SK-N-SH (cell line): ENCODE results near the gene RIN3. TPM values are rescaled to one million over a fixed set of nuclear protein-coding genes. Genes with fewer than 3 reads are reported as not detected.

Experiments
- CTCF ChIA-PET: fragments of 300-600, 350-600 bp; formaldehyde crosslinking; extraction: SDS; loops from one replicate; lab custom pipeline; 2021; lab: Yijun Ruan, JAX
- POLR2A ChIA-PET: fragments of 350-600 bp; sonication (Branson Sonifier 250); formaldehyde crosslinking; extraction: SDS; loops from one replicate; lab custom pipeline; 2020; ENCODE audit warnings: antibody characterized with exemption, inconsistent platforms; lab: Yijun Ruan, JAX
- DNase-seq: peaks from one replicate; pipeline ENCODE4 v3.0.0; 2012
- H2AFZ ChIP-seq: fragments of 200-600 bp; sonication (generic); 2 replicates; pipeline ENCODE4 v1.8.1; 2016; ENCODE audit warnings: antibody characterized with exemption, mild to moderate bottlenecking, low read depth
- H3F3A ChIP-seq: fragments of 200-600 bp; sonication (generic); replicated peaks from 2 replicates; pipeline ENCODE3; 2016; ENCODE audit warnings: antibody characterized with exemption, mild to moderate bottlenecking; ENCODE audit not compliant: insufficient read depth
- H3K27ac ChIP-seq, 2 experiments: fragments of 200-500 bp in 1 of 2; fragments of 200-600 bp in 1 of 2; sonication (Bioruptor generic) in 1 of 2; sonication (generic), shearing (Covaris generic) in 1 of 2; 2 replicates each; pipeline versions ENCODE4 v1.5.1 to v1.6.1; 2014 to 2016; ENCODE audit warnings: low read depth in 2 of 2, inconsistent platforms in 1 of 2, low read length in 1 of 2, mild to moderate bottlenecking in 1 of 2, mixed read lengths in 1 of 2
- H3K27me3 ChIP-seq: fragments of 200-600 bp; sonication (generic), shearing (Covaris generic); 2 replicates; pipeline ENCODE4 v1.6.1; 2016; ENCODE audit warnings: mixed run types; ENCODE audit not compliant: insufficient read depth
- H3K36me3 ChIP-seq, 2 experiments: fragments of 200-500 bp in 1 of 2; fragments of 200-600 bp in 1 of 2; sonication (Bioruptor generic) in 1 of 2; sonication (generic) in 1 of 2; replicated peaks in 1 of 2; 2 replicates each; pipeline versions ENCODE3 to v1.5.1; 2014 to 2016; ENCODE audit warnings: low read length in 1 of 2, mild to moderate bottlenecking in 1 of 2; ENCODE audit not compliant: insufficient read depth in 2 of 2, control insufficient read depth in 1 of 2
- H3K4me1 ChIP-seq, 2 experiments: fragments of 200-500 bp in 1 of 2; fragments of 200-600 bp in 1 of 2; sonication (Bioruptor generic) in 1 of 2; sonication (generic), shearing (Covaris generic) in 1 of 2; 2 replicates each; pipeline versions ENCODE4 v1.5.1 to v1.6.1; 2014 to 2016; ENCODE audit warnings: low read depth in 1 of 2, low read length in 1 of 2, mixed run types in 1 of 2; ENCODE audit not compliant: insufficient read depth in 2 of 2, control insufficient read depth in 1 of 2
- H3K4me2 ChIP-seq: fragments of 200-600 bp; sonication (generic), shearing (Covaris generic); 2 replicates; pipeline ENCODE4 v1.6.1; 2017; ENCODE audit warnings: mixed run types
- H3K4me3 ChIP-seq, 2 experiments: fragments of 200-500 bp in 1 of 2; fragments of 200-600 bp in 1 of 2; sonication (Bioruptor generic) in 1 of 2; sonication (generic), shearing (Covaris generic) in 1 of 2; 2 replicates each; pipeline versions ENCODE4 v1.5.1 to v1.8.1; 2014 to 2016; ENCODE audit warnings: low read depth in 2 of 2, inconsistent platforms in 1 of 2, low read length in 1 of 2, mild to moderate bottlenecking in 1 of 2, mixed read lengths in 1 of 2, moderate library complexity in 1 of 2
- H3K79me2 ChIP-seq: fragments of 200-600 bp; sonication (generic); 2 replicates; pipeline ENCODE4 v1.8.1; 2017; ENCODE audit warnings: mild to moderate bottlenecking; ENCODE audit not compliant: insufficient read depth
- H3K9ac ChIP-seq: fragments of 200-600 bp; sonication (generic); 2 replicates; pipeline ENCODE4 v1.6.1; 2017; ENCODE audit warnings: mixed run types
- H3K9me2 ChIP-seq: fragments of 200-600 bp; sonication (generic); 2 replicates; pipeline ENCODE4 v1.6.1; 2017; ENCODE audit warnings: mixed run types
- H3K9me3 ChIP-seq: fragments of 200-600 bp; sonication (generic); 2 replicates; pipeline ENCODE4 v1.6.1; 2017; ENCODE audit warnings: mixed run types, mild to moderate bottlenecking, moderate library complexity
- H4K20me1 ChIP-seq: fragments of 200-600 bp; sonication (generic); 2 replicates; pipeline ENCODE4 v1.6.1; 2017; ENCODE audit warnings: mild to moderate bottlenecking, mixed run types; ENCODE audit not compliant: insufficient read depth
- CHD2 ChIP-seq: fragments of 150-350 bp; IDR thresholded peaks from 2 replicates; pipeline ENCODE4 v1.6.1; 2018; ENCODE audit warnings: low read length; ENCODE audit not compliant: partially characterized antibody
- EZH2phosphoT487 ChIP-seq: fragments of 200-600 bp; sonication (generic); IDR thresholded peaks from 2 replicates; pipeline ENCODE4 v1.6.1; 2017; ENCODE audit warnings: low read depth, mixed run types, mild to moderate bottlenecking, antibody characterized with exemption, moderate library complexity, borderline replicate concordance
- FOSL2 ChIP-seq: IDR thresholded peaks from 2 replicates; pipeline ENCODE4 v1.4.0; 2012; ENCODE audit warnings: low read depth, mild to moderate bottlenecking, moderate library complexity, borderline replicate concordance
- FOXJ3 ChIP-seq: sonication (generic); formaldehyde crosslinking; IDR thresholded peaks from 2 replicates; pipeline ENCODE4 v1.5.1; 2020; ENCODE audit warnings: mild to moderate bottlenecking, missing genetic modification reagents
- FOXM1 ChIP-seq: IDR thresholded peaks from 2 replicates; pipeline ENCODE4 v1.4.0; 2012; ENCODE audit warnings: low read depth, mild to moderate bottlenecking
- GATA2 ChIP-seq: sonication (generic); formaldehyde crosslinking; IDR thresholded peaks from 2 replicates; pipeline ENCODE4 v1.5.0; 2020; ENCODE audit warnings: mild to moderate bottlenecking, missing genetic modification reagents
- IRF3 ChIP-seq: fragments of 150-350 bp; IDR thresholded peaks from 2 replicates; pipeline ENCODE4 v1.6.1; 2016; ENCODE audit warnings: mild to moderate bottlenecking, low read depth, low read length
- JUND ChIP-seq: IDR thresholded peaks from 2 replicates; pipeline ENCODE4 v1.4.0; 2012
- MEF2A ChIP-seq: IDR thresholded peaks from 2 replicates; pipeline ENCODE4 v1.4.0; 2012; ENCODE audit warnings: low read depth, borderline replicate concordance
- MXI1 ChIP-seq: IDR thresholded peaks from 2 replicates; pipeline ENCODE4 v1.6.1; 2012; ENCODE audit warnings: mild to moderate bottlenecking, low read depth, low read length, improper control_type of control experiment
- NFIC ChIP-seq: IDR thresholded peaks from 2 replicates; pipeline ENCODE4 v1.4.0; 2012; ENCODE audit warnings: borderline replicate concordance
- POLR2AphosphoS5 ChIP-seq: IDR thresholded peaks from 2 replicates; pipeline ENCODE4 v1.6.1; 2012; ENCODE audit warnings: low read depth, low read length
- RAD21 ChIP-seq: IDR thresholded peaks from 2 replicates; pipeline ENCODE4 v1.6.1; 2012; ENCODE audit warnings: mild to moderate bottlenecking, low read length
- RFX5 ChIP-seq: IDR thresholded peaks from 2 replicates; pipeline ENCODE4 v1.6.1; 2012; ENCODE audit warnings: mild to moderate bottlenecking, improper control_type of control experiment, low read length
- SIN3A ChIP-seq: IDR thresholded peaks from 2 replicates; pipeline ENCODE4 v1.6.1; 2012; ENCODE audit warnings: low read depth, mild to moderate bottlenecking, low read length, moderate library complexity, borderline replicate concordance
- TAF1 ChIP-seq: IDR thresholded peaks from 2 replicates; pipeline ENCODE4 v1.6.1; 2012; ENCODE audit warnings: low read depth, mild to moderate bottlenecking, low read length, moderate library complexity, borderline replicate concordance
- USF2 ChIP-seq: fragments of 150-350 bp; IDR thresholded peaks from 2 replicates; pipeline ENCODE4 v1.6.1; 2017; ENCODE audit warnings: antibody characterized with exemption, low read length, low read depth, borderline replicate concordance
- WGBS: methylation state at CpG from one replicate; pipeline ENCODE4 v1.1.6; 2017; ENCODE audit warnings: low lambda C conversion rate; 5-methylcytosine and 5-hydroxymethylcytosine counted together
- polyA plus RNA-seq, 3 experiments: library from polyadenylated mRNA; depleted of rRNA; stranded (reverse); fragments of >200 nt; gene quantifications; 2 replicates each; pipeline ENCODE4 v1.2.3, GENCODE V29; 2012
- TF ChIP-seq, protein P1 (sequence below): IDR thresholded peaks from 2 replicates; pipeline ENCODE4 v1.4.0; 2012; ENCODE audit warnings: low read depth
- TF ChIP-seq, protein P2 (sequence below): IDR thresholded peaks from 2 replicates; pipeline ENCODE4 v1.4.0; 2012; ENCODE audit warnings: low read depth, borderline replicate concordance

RIN3 gene
- polyA plus RNA-seq, 1 of the 3 experiments (the other 2 are of a cell fraction), result 12.4 TPM

- peaks cover 10 to 25% of the 10 kb centered on the region in 2 experiments for H3K36me3 ChIP-seq
- no peak overlapping the region for H2AFZ ChIP-seq
- no peaks in the 10 kb centered on the region for H3K27me3 ChIP-seq
- POLR2A ChIA-PET, result no interaction called here
- no peak overlapping the region for H3K27ac ChIP-seq
- H3K79me2 ChIP-seq, result no peaks in the 10 kb centered on the region
- no peak overlapping the region for H3K4me3 ChIP-seq
- H3K9me2 ChIP-seq, result no peaks in the 10 kb centered on the region
- no peaks in the 10 kb centered on the region; a peak in 1 of 4 replicates for H3K4me1 ChIP-seq
- 54% methylated on average over 7 of the region's 7 CpGs for WGBS
- peaks cover 3% of the 10 kb centered on the region for H3F3A ChIP-seq
- DNase-seq, result no peak
- H3K4me2 ChIP-seq, result no peak overlapping the region
- no peaks in the 10 kb centered on the region for H3K9me3 ChIP-seq
- no peak for TF ChIP-seq POLR2AphosphoS5
- TF ChIP-seq, protein P1, sequence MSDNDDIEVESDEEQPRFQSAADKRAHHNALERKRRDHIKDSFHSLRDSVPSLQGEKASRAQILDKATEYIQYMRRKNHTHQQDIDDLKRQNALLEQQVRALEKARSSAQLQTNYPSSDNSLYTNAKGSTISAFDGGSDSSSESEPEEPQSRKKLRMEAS, result no peak
- TF ChIP-seq RFX5, result no peak
- no peak for TF ChIP-seq TAF1
- no peak for TF ChIP-seq IRF3
- no peak for TF ChIP-seq RAD21
- no peak for TF ChIP-seq MEF2A
- TF ChIP-seq GATA2 (CRISPR knock-in tag), result no peak
- no peak for TF ChIP-seq USF2
- no peak for TF ChIP-seq NFIC
- TF ChIP-seq FOSL2, result no peak
- TF ChIP-seq, protein P2, sequence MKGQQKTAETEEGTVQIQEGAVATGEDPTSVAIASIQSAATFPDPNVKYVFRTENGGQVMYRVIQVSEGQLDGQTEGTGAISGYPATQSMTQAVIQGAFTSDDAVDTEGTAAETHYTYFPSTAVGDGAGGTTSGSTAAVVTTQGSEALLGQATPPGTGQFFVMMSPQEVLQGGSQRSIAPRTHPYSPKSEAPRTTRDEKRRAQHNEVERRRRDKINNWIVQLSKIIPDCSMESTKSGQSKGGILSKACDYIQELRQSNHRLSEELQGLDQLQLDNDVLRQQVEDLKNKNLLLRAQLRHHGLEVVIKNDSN, result no peak
- TF ChIP-seq EZH2phosphoT487, result no peak
- TF ChIP-seq CHD2, result no peak
- TF ChIP-seq MXI1, result no peak
- TF ChIP-seq JUND, result no peak
- TF ChIP-seq FOXM1, result no peak
- TF ChIP-seq FOXJ3 (CRISPR knock-in tag), result no peak
- no peak for TF ChIP-seq SIN3A
- CTCF ChIA-PET, result no interaction called here
- H4K20me1 ChIP-seq, result no peaks in the 10 kb centered on the region
- H3K9ac ChIP-seq, result no peak overlapping the region
Measured at GRCh38 chr14:92575061-92575747, 61.6 kb downstream of the RIN3 start.
